Muscle layer of colon (tissue), 2 donors: Measurements from ENCODE around the gene CACHD1.
"Not testable (repeated sequence)": the region's sequence is repeated elsewhere in the genome, so short reads cannot be mapped to it uniquely, and the experiment has no call there.

Experiments used
- H3K27ac ChIP-seq: one replicate; pipeline ENCODE4 v1.7.0; 2013; ENCODE audit warnings: low read depth, mild to moderate bottlenecking, low read length, moderate library complexity
- H3K27me3 ChIP-seq, 2 donors: one replicate each; pipeline ENCODE4 v1.7.0; 2013; ENCODE audit warnings: low read length in 2 of 2, mild to moderate bottlenecking in 2 of 2; ENCODE audit not compliant: insufficient read depth in 2 of 2, control insufficient read depth in 1 of 2
- H3K36me3 ChIP-seq: one replicate; pipeline ENCODE4 v1.7.0; 2013; ENCODE audit warnings: mild to moderate bottlenecking, low read length; ENCODE audit not compliant: insufficient read depth
- H3K4me1 ChIP-seq: one replicate; pipeline ENCODE4 v1.7.0; 2013; ENCODE audit warnings: mild to moderate bottlenecking, low read length; ENCODE audit not compliant: insufficient read depth
- H3K4me3 ChIP-seq, 2 donors: one replicate each; pipeline ENCODE4 v1.7.0; 2013; ENCODE audit warnings: low read length in 2 of 2, low read depth in 1 of 2, mild to moderate bottlenecking in 1 of 2, moderate library complexity in 1 of 2
- H3K9ac ChIP-seq: one replicate; pipeline ENCODE4 v1.7.0; 2013; ENCODE audit warnings: low read length
- H3K9me3 ChIP-seq: one replicate; pipeline ENCODE4 v1.7.0; 2013; ENCODE audit warnings: mild to moderate bottlenecking, low read length
- donor health status: abdominal sarcoma.
- donor health status: Adenocarcinoma of cecum.

The CACHD1 gene

DNA sequence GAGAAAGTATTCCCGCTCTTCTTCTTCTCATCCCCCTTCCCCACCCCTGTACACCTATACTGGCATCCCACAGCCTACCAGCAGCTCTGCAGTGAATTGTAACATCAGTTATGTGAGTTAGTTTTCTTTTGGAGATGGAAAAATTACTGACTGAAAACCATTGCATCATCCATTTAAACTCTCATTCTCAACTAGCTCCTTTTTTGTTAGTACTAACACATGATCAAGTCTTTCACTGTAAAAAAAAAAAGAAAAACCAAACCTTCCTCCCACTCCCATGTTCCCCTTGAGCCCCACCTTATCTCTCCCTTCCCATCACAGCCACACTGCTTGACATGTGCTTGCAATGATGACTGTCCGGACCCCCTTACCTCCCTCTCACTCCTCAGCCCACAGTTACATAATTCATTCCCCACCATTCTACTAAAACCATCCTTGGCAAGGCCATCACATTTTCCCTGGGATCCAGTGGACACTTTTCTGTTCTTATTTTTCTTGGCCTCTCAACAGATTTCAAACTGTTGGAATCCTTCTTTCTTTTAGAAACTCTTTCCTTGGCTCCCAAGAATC is 251.7 kb downstream of the CACHD1 start:
- Histone ChIP-seq H3K27me3 (no peaks in the 10 kb centered on the region), H3K9ac (no peak overlapping the region), H3K9me3 (no peaks in the 10 kb centered on the region), H3K36me3 (no peaks in the 10 kb centered on the region), H3K4me1 (no peaks in the 10 kb centered on the region), H3K27ac (no peak overlapping the region), H3K4me3 (no peak overlapping the region)

DNA sequence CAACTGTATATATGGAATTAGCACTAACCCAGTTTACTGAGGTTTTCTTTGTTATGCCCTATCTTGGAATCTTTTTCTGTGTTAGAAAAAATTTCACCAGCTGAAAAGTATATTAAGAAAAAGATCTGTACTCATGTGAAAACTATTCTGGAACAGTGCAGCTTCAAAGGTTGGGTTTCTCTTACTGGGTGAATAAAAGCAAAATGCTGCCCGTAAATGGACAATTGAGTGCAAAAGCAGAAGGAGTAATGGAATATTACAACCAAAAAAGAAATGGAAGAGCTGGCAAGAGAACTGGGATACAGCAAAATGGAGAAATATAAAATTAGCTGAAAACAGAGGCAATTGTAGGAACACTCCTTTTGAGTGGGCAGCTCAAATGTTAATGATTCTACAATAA is 257.9 kb downstream of the CACHD1 start:
- no peak overlapping the region for H3K4me3 ChIP-seq
- no peak overlapping the region for H3K27ac ChIP-seq
- H3K9me3 ChIP-seq = no peaks in the 10 kb centered on the region
- no peaks in the 10 kb centered on the region for H3K27me3 ChIP-seq
- no peaks in the 10 kb centered on the region for H3K4me1 ChIP-seq
- H3K36me3 ChIP-seq = no peaks in the 10 kb centered on the region
- H3K9ac ChIP-seq = no peak overlapping the region

DNA sequence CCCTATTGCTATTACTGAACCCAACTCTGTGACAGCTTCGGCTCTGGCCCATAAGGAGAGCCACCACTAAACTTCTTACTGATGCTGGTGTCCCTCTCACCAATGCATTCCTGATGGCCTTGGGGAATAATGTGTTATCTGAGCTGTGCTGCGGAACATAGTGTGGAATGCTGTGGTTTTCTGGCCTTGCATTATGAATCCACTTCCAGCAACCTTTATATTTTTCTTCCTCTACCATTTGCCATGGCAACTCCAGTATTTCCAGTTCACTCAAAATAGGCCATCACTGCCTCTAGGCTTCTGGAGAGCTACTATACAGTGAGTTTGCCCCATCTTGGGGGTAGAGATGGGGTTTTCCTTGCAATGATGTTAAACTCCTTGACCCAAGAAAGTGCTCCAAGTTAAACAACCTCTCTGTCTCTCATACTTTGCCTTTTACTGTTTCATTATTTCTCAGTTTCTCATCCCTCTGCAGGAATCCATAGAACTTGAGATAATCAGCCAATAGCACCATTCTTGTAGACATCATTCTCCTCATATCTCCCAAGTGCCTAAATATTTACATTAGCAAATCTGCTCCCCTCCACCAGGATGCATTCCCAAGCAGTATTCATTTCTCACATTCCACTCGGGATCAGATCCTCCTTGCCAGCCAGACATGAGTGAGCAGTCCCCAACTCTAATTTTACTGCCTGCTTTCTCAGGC is 263.8 kb downstream of the CACHD1 start:
- H3K9me3 ChIP-seq = no peaks in the 10 kb centered on the region
- no peaks in the 10 kb centered on the region for H3K27me3 ChIP-seq
- no peaks in the 10 kb centered on the region for H3K36me3 ChIP-seq
- H3K9ac ChIP-seq = no peak overlapping the region
- H3K27ac ChIP-seq = no peak overlapping the region
- H3K4me3 ChIP-seq = no peak overlapping the region
- no peaks in the 10 kb centered on the region for H3K4me1 ChIP-seq

DNA sequence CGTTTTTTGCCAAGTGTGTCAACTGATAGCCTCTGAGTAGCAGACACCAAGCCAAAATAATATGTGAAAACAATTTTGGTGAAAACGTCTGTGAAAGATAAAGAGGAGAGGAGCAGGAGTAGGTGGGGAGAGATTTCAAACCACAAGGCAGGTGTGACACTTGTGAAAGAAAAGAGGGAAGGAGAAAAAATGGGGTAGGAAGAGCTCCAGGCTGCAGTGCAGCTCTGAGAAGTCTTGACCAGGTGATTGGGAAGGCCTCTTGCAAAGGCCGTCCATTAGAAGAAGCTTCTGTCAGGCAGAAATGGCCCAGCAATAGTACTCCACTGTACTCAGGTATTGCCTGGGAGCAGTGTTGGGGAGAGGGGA is 264.3 kb downstream of the CACHD1 start:
- no peaks in the 10 kb centered on the region for H3K4me1 ChIP-seq
- H3K27me3 ChIP-seq = no peaks in the 10 kb centered on the region
- H3K27ac ChIP-seq = no peak overlapping the region
- H3K36me3 ChIP-seq = no peaks in the 10 kb centered on the region
- H3K4me3 ChIP-seq = no peak overlapping the region
- H3K9ac ChIP-seq = no peak overlapping the region
- no peaks in the 10 kb centered on the region for H3K9me3 ChIP-seq

DNA sequence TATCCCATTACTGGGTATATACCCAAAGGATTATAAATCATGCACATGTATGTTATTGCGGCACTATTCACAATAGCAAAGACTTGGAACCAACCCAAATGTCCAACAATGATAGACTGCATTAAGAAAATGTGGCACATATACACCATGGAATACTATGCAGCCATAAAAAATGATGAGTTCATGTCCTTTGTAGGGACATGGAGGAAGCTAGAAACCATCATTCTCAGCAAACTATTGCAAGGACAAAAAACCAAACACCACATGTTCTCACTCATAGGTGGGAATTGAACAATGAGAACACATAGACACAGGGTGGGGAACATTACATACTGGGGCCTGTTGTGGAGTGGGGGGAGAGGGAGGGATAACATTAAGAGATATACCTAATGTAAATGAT is 270.8 kb downstream of the CACHD1 start:
- H3K36me3 ChIP-seq, H3K27ac ChIP-seq, H3K9ac ChIP-seq, H3K27me3 ChIP-seq, H3K4me3 ChIP-seq, H3K9me3 ChIP-seq, H3K4me1 ChIP-seq: not testable (repeated sequence)
